Measurements from ENCODE around the gene TXNDC5. TPM values are rescaled to one million over a fixed set of nuclear protein-coding genes. Genes with fewer than 3 reads are reported as not detected.

The TXNDC5 gene
- total and polyA plus RNA-seq, 4 experiments from 2014 or later: 18.1 to 45.7 (median 24.4) TPM

DNA sequence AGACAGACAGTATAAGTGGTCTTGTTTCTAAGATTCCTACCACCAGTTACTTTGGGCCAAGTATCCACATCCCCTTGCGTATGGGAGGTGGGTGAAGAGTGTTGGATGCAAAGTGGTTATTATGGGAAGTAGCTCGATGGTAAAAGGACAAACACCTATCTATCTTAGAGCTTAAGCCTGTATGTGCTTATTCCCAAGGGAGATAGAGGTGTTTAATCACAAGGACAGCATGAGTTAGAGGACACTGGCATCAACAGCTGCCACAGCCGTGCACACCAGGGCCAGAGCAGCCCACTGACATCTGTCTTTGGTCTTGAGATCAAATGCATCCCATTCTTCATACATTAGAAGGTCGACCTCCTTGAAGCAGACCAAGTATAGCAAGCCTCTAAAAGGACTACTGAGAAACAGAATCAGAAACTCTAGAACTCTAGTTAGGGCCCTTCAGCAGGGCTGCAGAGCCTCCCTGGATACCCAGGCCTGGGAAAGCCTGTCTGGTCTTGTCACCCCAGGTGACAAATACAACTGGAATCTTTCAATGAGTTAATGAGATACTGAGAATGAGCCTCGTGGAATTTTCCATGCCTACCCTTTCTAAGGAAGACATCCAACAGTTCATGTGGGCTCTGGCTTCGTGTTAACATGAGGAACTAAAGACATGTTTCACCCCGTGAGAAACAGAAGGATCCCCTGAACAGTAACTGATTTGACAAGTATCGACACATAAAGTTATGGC, 28.7 kb downstream of the TXNDC5 start:
- Mint-ChIP-seq H3K36me3 (peaks cover 59 to 66% of the 10 kb centered on the region in 2 donors), H3K4me3 (no peak overlapping the region), H3K9me3 (no peaks in the 10 kb centered on the region), H3K27me3 (no peaks in the 10 kb centered on the region), H3K4me1 (no peaks in the 10 kb centered on the region), H3K27ac (no peak overlapping the region)
- CTCF ChIA-PET (ENCODE audit: partially characterized antibody): no interaction called here
- Histone ChIP-seq H3K27ac (ENCODE audit: low read depth, low read length) (no peak overlapping the region), H3K4me1 (ENCODE audit: insufficient read depth, low read length) (no peaks in the 10 kb centered on the region), H3K27me3 (ENCODE audit: insufficient read depth, low read length) (no peaks in the 10 kb centered on the region), H3K36me3 (ENCODE audit: insufficient read depth, low read length) (peaks cover 51% of the 10 kb centered on the region), H3K9me3 (ENCODE audit: control insufficient read depth in 1 of 2, low read length in 2 of 2) (no peaks in the 10 kb centered on the region), H3K4me3 (ENCODE audit: low read length in 2 of 2) (no peak overlapping the region)
- POLR2A ChIA-PET (ENCODE audit: partially characterized antibody): no interaction called here
- no peak for DNase-seq
- intact Hi-C loops (cut with micrococcal nuclease): no loop called here

DNA sequence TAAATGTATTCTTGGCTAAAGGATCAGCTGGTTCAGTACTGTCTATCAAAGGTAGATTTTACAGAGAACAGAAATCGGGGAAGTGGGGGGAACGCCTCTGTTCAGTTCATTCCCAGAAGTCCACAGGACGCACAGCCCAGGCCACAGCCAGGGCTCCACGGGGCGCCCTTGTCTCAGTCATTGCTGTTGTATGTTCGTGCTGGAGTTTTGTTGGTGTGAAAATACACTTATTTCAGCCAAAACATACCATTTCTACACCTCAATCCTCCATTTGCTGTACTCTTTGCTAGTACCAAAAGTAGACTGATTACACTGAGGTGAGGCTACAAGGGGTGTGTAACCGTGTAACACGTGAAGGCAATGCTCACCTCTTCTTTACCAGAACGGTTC, 29.9 kb downstream of the TXNDC5 start:
- H3K4me1 Mint-ChIP-seq: no peaks in the 10 kb centered on the region
- no peaks in the 10 kb centered on the region for H3K27me3 Mint-ChIP-seq
- Histone ChIP-seq H3K36me3 (ENCODE audit: insufficient read depth, low read length) (peaks cover 41% of the 10 kb centered on the region), H3K27me3 (ENCODE audit: insufficient read depth, low read length) (no peaks in the 10 kb centered on the region), H3K4me3 (ENCODE audit: low read length in 2 of 2) (no peak overlapping the region), H3K4me1 (ENCODE audit: insufficient read depth, low read length) (no peaks in the 10 kb centered on the region), H3K9me3 (ENCODE audit: control insufficient read depth in 1 of 2, low read length in 2 of 2) (no peaks in the 10 kb centered on the region), H3K27ac (ENCODE audit: low read depth, low read length) (no peak overlapping the region)
- intact Hi-C loops (cut with micrococcal nuclease): no loop called here
- CTCF ChIA-PET (ENCODE audit: partially characterized antibody): no interaction called here
- no peaks in the 10 kb centered on the region for H3K9me3 Mint-ChIP-seq
- no peak for DNase-seq
- POLR2A ChIA-PET (ENCODE audit: partially characterized antibody): no interaction called here
- H3K27ac Mint-ChIP-seq: no peak overlapping the region
- peaks cover 48 to 55% of the 10 kb centered on the region in 2 donors for H3K36me3 Mint-ChIP-seq
- H3K4me3 Mint-ChIP-seq: no peak overlapping the region

DNA sequence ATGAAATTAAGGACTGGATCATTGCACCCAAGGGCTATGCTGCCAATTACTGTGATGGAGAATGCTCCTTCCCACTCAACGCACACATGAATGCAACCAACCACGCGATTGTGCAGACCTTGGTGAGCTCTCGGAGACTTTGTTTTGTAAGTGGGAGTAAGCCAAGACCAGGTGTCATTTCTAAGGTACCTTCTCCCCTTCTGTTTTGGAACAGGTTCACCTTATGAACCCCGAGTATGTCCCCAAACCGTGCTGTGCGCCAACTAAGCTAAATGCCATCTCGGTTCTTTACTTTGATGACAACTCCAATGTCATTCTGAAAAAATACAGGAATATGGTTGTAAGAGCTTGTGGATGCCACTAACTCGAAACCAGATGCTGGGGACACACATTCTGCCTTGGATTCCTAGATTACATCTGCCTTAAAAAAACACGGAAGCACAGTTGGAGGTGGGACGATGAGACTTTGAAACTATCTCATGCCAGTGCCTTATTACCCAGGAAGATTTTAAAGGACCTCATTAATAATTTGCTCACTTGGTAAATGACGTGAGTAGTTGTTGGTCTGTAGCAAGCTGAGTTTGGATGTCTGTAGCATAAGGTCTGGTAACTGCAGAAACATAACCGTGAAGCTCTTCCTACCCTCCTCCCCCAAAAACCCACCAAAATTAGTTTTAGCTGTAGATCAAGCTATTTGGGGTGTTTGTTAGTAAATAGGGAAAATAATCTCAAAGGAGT, 30.4 kb downstream of the TXNDC5 start:
- intact Hi-C loops (cut with micrococcal nuclease): no loop called here
- no peak for DNase-seq
- Histone ChIP-seq H3K4me3 (ENCODE audit: low read length in 2 of 2) (no peak overlapping the region), H3K9me3 (ENCODE audit: control insufficient read depth in 1 of 2, low read length in 2 of 2) (no peaks in the 10 kb centered on the region), H3K4me1 (ENCODE audit: insufficient read depth, low read length) (no peaks in the 10 kb centered on the region), H3K27ac (ENCODE audit: low read depth, low read length) (no peak overlapping the region), H3K36me3 (ENCODE audit: insufficient read depth, low read length) (peaks cover 35% of the 10 kb centered on the region), H3K27me3 (ENCODE audit: insufficient read depth, low read length) (no peaks in the 10 kb centered on the region)
- CTCF ChIA-PET (ENCODE audit: partially characterized antibody): no interaction called here
- Mint-ChIP-seq H3K4me1 (no peaks in the 10 kb centered on the region), H3K9me3 (no peaks in the 10 kb centered on the region), H3K36me3 (peaks cover 43 to 51% of the 10 kb centered on the region in 2 donors), H3K4me3 (no peak overlapping the region), H3K27me3 (no peaks in the 10 kb centered on the region), H3K27ac (no peak overlapping the region)
- POLR2A ChIA-PET (ENCODE audit: partially characterized antibody): no interaction called here

DNA sequence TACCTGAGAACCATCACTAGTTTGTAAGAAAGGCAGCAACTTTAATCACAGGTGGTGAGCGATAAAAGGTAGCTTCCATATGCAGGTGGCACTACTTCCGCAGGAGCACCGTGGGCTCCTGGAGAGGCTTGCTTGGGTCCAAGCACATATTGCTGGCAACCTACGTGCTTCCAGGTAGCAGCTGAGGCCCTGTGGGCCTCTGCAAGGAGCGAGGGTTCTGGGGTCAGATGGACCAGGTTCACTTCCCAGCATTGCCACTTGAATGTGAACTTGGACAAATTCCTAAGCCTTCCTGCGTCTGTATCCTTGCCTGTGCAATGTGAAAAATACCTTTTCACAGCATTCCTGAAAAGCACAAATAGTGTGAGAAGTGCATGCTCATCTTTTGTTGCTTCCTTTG, 31.0 kb downstream of the TXNDC5 start:
- Mint-ChIP-seq H3K27me3 (no peaks in the 10 kb centered on the region), H3K4me3 (no peak overlapping the region), H3K36me3 (peaks cover 37 to 46% of the 10 kb centered on the region in 2 donors), H3K27ac (no peak overlapping the region), H3K4me1 (no peaks in the 10 kb centered on the region), H3K9me3 (no peaks in the 10 kb centered on the region)
- ChIA-PET CTCF (ENCODE audit: partially characterized antibody) (no interaction called here), POLR2A (ENCODE audit: partially characterized antibody) (no interaction called here)
- no peak overlapping the region for H3K4me3 ChIP-seq (ENCODE audit: low read length in 2 of 2)
- H3K27ac ChIP-seq (ENCODE audit: low read depth, low read length): no peak overlapping the region
- intact Hi-C loops (cut with micrococcal nuclease): no loop called here
- no peaks in the 10 kb centered on the region for H3K27me3 ChIP-seq (ENCODE audit: insufficient read depth, low read length)
- no peaks in the 10 kb centered on the region for H3K4me1 ChIP-seq (ENCODE audit: insufficient read depth, low read length)
- peaks cover 32% of the 10 kb centered on the region for H3K36me3 ChIP-seq (ENCODE audit: insufficient read depth, low read length)
- no peak for DNase-seq
- no peaks in the 10 kb centered on the region for H3K9me3 ChIP-seq (ENCODE audit: control insufficient read depth in 1 of 2, low read length in 2 of 2)

DNA sequence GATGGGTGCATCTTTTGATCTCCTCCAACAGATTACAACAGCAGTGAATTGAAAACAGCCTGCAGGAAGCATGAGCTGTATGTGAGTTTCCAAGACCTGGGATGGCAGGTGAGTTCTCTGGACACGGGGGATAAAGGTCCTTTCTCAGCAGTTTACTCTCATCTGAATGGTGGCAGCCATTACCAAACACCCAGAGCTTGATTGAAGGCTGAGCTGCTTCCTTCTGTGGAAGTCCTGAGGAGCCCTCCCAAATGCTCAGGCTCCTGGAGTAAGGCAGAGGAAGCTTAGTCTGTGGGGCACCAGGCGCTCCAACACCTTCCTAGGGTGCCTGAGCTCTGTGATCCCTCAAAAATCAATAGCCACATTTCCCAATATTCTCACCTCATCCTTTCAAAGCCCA, 31.5 kb downstream of the TXNDC5 start:
- Mint-ChIP-seq H3K9me3 (peaks cover 0 to under 1% (median under 1%) of the 10 kb centered on the region in 8 donors), H3K27ac (no peak overlapping the region), H3K4me1 (no peaks in the 10 kb centered on the region), H3K27me3 (no peaks in the 10 kb centered on the region), H3K4me3 (no peak overlapping the region), H3K36me3 (peaks cover 32 to 40% of the 10 kb centered on the region in 2 donors)
- CTCF ChIA-PET (ENCODE audit: partially characterized antibody): no interaction called here
- no peaks in the 10 kb centered on the region for H3K4me1 ChIP-seq (ENCODE audit: insufficient read depth, low read length)
- intact Hi-C loops (cut with micrococcal nuclease): no loop called here
- POLR2A ChIA-PET (ENCODE audit: partially characterized antibody): no interaction called here
- no peak for DNase-seq
- H3K36me3 ChIP-seq (ENCODE audit: insufficient read depth, low read length): peaks cover 29% of the 10 kb centered on the region
- no peaks in the 10 kb centered on the region for H3K27me3 ChIP-seq (ENCODE audit: insufficient read depth, low read length)
- H3K4me3 ChIP-seq (ENCODE audit: low read length in 2 of 2): no peak overlapping the region
- no peaks in the 10 kb centered on the region for H3K9me3 ChIP-seq (ENCODE audit: control insufficient read depth in 1 of 2, low read length in 2 of 2)
- H3K27ac ChIP-seq (ENCODE audit: low read depth, low read length): no peak overlapping the region

DNA sequence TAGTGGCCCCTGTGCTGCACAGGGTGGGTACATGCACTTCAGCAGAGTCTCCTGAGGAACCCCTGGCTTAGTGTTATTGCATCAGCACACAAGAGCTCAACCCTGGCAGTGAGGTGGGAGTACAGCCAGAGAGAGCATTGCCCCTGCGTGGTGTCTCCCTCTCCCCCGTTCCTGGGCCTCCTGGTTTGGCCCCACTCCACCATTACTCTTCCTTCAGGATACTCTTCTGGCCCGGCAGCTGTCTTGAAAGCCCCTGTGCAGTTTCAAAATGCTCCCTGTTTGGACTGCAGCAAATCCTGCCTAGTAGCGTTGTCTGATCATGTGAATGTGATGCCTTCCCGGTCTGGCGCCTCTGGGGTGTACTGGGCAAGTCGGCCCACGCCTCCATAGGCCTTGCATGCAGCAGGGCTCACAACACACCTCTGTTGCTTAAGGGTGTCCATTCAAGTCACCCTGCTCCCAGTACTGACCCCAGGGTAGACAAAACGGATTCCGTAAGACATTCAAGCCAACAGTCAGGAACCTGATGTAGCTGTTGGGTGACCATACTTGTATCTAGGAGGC, 32.1 kb downstream of the TXNDC5 start:
- CTCF ChIA-PET (ENCODE audit: partially characterized antibody): no interaction called here
- no peaks in the 10 kb centered on the region for H3K27me3 Mint-ChIP-seq
- Histone ChIP-seq H3K4me3 (ENCODE audit: low read length in 2 of 2) (no peak overlapping the region), H3K27me3 (ENCODE audit: insufficient read depth, low read length) (no peaks in the 10 kb centered on the region), H3K9me3 (ENCODE audit: control insufficient read depth in 1 of 2, low read length in 2 of 2) (no peaks in the 10 kb centered on the region), H3K4me1 (ENCODE audit: insufficient read depth, low read length) (no peaks in the 10 kb centered on the region), H3K27ac (ENCODE audit: low read depth, low read length) (no peak overlapping the region), H3K36me3 (ENCODE audit: insufficient read depth, low read length) (peaks cover 24% of the 10 kb centered on the region)
- POLR2A ChIA-PET (ENCODE audit: partially characterized antibody): no interaction called here
- H3K4me3 Mint-ChIP-seq: no peak overlapping the region
- peaks cover 26 to 35% of the 10 kb centered on the region in 2 donors for H3K36me3 Mint-ChIP-seq
- peaks cover 0 to 7% (median 3%) of the 10 kb centered on the region in 8 donors for H3K9me3 Mint-ChIP-seq
- DNase-seq: no peak
- H3K4me1 Mint-ChIP-seq: no peaks in the 10 kb centered on the region
- H3K27ac Mint-ChIP-seq: no peak overlapping the region
- intact Hi-C loops (cut with micrococcal nuclease): no loop called here

DNA sequence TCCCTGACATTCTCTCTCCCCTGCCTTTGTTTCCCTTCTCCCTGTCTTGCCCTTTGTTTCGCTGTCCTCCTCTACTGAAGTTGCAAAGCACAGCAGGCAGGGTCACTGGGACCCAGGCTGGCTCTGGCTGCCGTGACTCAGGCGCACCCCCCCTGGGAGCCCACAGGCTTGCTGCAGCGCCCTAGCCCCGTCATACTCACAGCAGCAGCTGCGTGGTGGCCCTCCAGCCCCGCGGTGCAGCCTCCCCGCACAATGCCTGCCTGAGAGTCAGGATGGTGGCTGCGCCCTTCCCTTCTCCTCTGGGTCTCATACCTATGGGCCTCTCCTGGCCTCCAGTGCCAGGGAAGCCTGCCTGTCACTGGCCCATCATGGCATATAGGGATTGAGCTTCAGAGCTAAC, 41.7 kb downstream of the TXNDC5 start:
- Histone ChIP-seq H3K9me3 (ENCODE audit: control insufficient read depth in 1 of 2, low read length in 2 of 2) (no peaks in the 10 kb centered on the region), H3K4me1 (ENCODE audit: insufficient read depth, low read length) (no peaks in the 10 kb centered on the region), H3K36me3 (ENCODE audit: insufficient read depth, low read length) (no peaks in the 10 kb centered on the region), H3K27ac (ENCODE audit: low read depth, low read length) (no peak overlapping the region), H3K27me3 (ENCODE audit: insufficient read depth, low read length) (no peaks in the 10 kb centered on the region), H3K4me3 (ENCODE audit: low read length in 2 of 2) (no peak overlapping the region)
- CTCF ChIA-PET (ENCODE audit: partially characterized antibody): no interaction called here
- no peak for DNase-seq
- Mint-ChIP-seq H3K9me3 (peaks cover 0 to 10% (median 6%) of the 10 kb centered on the region in 8 donors), H3K27me3 (peaks cover 1 to 7% of the 10 kb centered on the region in 2 donors), H3K4me1 (no peaks in the 10 kb centered on the region), H3K4me3 (no peak overlapping the region), H3K27ac (no peak overlapping the region), H3K36me3 (no peaks in the 10 kb centered on the region)
- intact Hi-C loops (cut with micrococcal nuclease): no loop called here
- POLR2A ChIA-PET (ENCODE audit: partially characterized antibody): no interaction called here
